A549 (cell line): Measurements from ENCODE around the gene TMEM144. TPM values are rescaled to one million over a fixed set of nuclear protein-coding genes. Genes with fewer than 3 reads are reported as not detected.
"Not testable (repeated sequence)": the region's sequence is repeated elsewhere in the genome, so short reads cannot be mapped to it uniquely, and the experiment has no call there.

Experiments
- ATAC-seq, 2 experiments: fragments of 200-7000 bp in 1 of 2; fragments of >200 bp in 1 of 2; cut with Nextera tagmentation in 1 of 2; cut with Tn5 transposase in 1 of 2; 3 replicates each; pipeline versions ENCODE4 v1.8.0 to v1.9.1; 2018 to 2020; ENCODE audit warnings: mild to moderate bottlenecking in 1 of 2, moderate library complexity in 1 of 2
- CTCF ChIA-PET: fragments of 300-600 bp; sonication (Branson Sonifier 250); formaldehyde crosslinking; extraction: SDS; loops from one replicate; lab custom pipeline; 2021; ENCODE audit warnings: antibody characterized with exemption, inconsistent platforms; lab: Yijun Ruan, JAX
- POLR2A ChIA-PET: fragments of 350-600 bp; formaldehyde crosslinking; extraction: SDS; loops from one replicate; lab custom pipeline; 2021; ENCODE audit warnings: antibody characterized with exemption, inconsistent platforms; lab: Yijun Ruan, JAX
- DNase-seq, 2 experiments: peaks; one replicate each; pipeline versions ENCODE4 v3.0.0 to v3.0.0-alpha.2; 2011 to 2016; ENCODE audit warnings: low read depth in 1 of 2, low spot score in 1 of 2
- FAIRE-seq: peaks from 2 replicates; lab custom pipeline; 2011; peaks lifted over from hg19 to GRCh38; lab: Jason Lieb, UNC
- H3K27ac ChIP-seq, 2 experiments: fragments of >200 bp; sonication (Bioruptor Twin); formaldehyde crosslinking; 3 replicates each; pipeline ENCODE4 v1.5.1; 2016 to 2017
- H3K4me1 ChIP-seq: fragments of >200 bp; sonication (Bioruptor Twin); formaldehyde crosslinking; 3 replicates; pipeline ENCODE4 v1.6.1; 2016
- H3K4me2 ChIP-seq: fragments of >200 bp; sonication (Bioruptor Twin); formaldehyde crosslinking; 3 replicates; pipeline ENCODE4 v1.6.1; 2016
- H3K4me3 ChIP-seq: fragments of >200 bp; sonication (Bioruptor Twin); formaldehyde crosslinking; 3 replicates; pipeline ENCODE4 v1.5.1; 2016
- H3K9me3 ChIP-seq: fragments of >200 bp; sonication (Bioruptor Twin); formaldehyde crosslinking; 3 replicates; pipeline ENCODE4 v1.6.1; 2016
- ATOH8 ChIP-seq: fragments of 250-450 bp; sonication (Bioruptor Pico); IDR thresholded peaks from 2 replicates; pipeline ENCODE4 v1.5.0; 2020; ENCODE audit warnings: low read depth, mild to moderate bottlenecking, moderate library complexity
- CEBPB ChIP-seq, 2 experiments: fragments of >200 bp in 1 of 2; sonication (Bioruptor Twin) in 1 of 2; formaldehyde crosslinking in 1 of 2; IDR thresholded peaks; 2 replicates each; pipeline ENCODE4 v1.6.1; 2012 to 2016
- CHD2 ChIP-seq: fragments of 150-350 bp; IDR thresholded peaks from 2 replicates; pipeline ENCODE4 v1.6.1; 2014; ENCODE audit warnings: low read length; ENCODE audit not compliant: partially characterized antibody
- FOSB ChIP-seq: fragments of 250-450 bp; sonication (Bioruptor Pico); IDR thresholded peaks from 2 replicates; pipeline ENCODE4 v1.5.0; 2020; ENCODE audit warnings: mild to moderate bottlenecking, moderate library complexity
- HES2 ChIP-seq: fragments of >200 bp; sonication (Bioruptor Twin); formaldehyde crosslinking; IDR thresholded peaks from 2 replicates; pipeline ENCODE4 v1.6.1; 2016
- HMGXB4 ChIP-seq: fragments of 250-450 bp; sonication (Bioruptor Pico); IDR thresholded peaks from 2 replicates; pipeline ENCODE4 v1.5.0; 2021; ENCODE audit warnings: mild to moderate bottlenecking, moderate library complexity, borderline replicate concordance
- HOXA7 ChIP-seq: fragments of 250-450 bp; sonication (Bioruptor Pico); IDR thresholded peaks from 2 replicates; pipeline ENCODE4 v1.5.0; 2020; ENCODE audit warnings: mild to moderate bottlenecking, moderate library complexity
- HOXB5 ChIP-seq: fragments of 250-450 bp; sonication (Bioruptor Pico); IDR thresholded peaks from 2 replicates; pipeline ENCODE4 v1.5.0; 2020; ENCODE audit warnings: mild to moderate bottlenecking, moderate library complexity
- JUN ChIP-seq, 2 experiments: fragments of >200 bp; sonication (Bioruptor Twin); formaldehyde crosslinking; IDR thresholded peaks; 2 replicates in 1 of 2; 3 replicates in 1 of 2; pipeline ENCODE4 v1.6.1; 2016 to 2017
- POLR2A ChIP-seq: IDR thresholded peaks from 2 replicates; pipeline ENCODE4 v1.6.1; 2012; ENCODE audit warnings: mild to moderate bottlenecking, low read length
- RAD21 ChIP-seq, 2 experiments: fragments of >200 bp in 1 of 2; sonication (Bioruptor Twin) in 1 of 2; formaldehyde crosslinking in 1 of 2; IDR thresholded peaks in 1 of 2; conservative IDR thresholded peaks in 1 of 2; 2 replicates in 1 of 2; 3 replicates in 1 of 2; pipeline ENCODE4 v1.6.1; 2012 to 2018; ENCODE audit warnings: inconsistent platforms in 1 of 2
- RFX5 ChIP-seq: fragments of 450-650 bp; IDR thresholded peaks from 2 replicates; pipeline ENCODE4 v1.7.1; 2014; ENCODE audit warnings: antibody characterized with exemption, mild to moderate bottlenecking, moderate library complexity
- ZC3H11A ChIP-seq: fragments of 450-650 bp; IDR thresholded peaks from 2 replicates; pipeline ENCODE4 v1.6.1; 2014; ENCODE audit warnings: antibody characterized with exemption, mild to moderate bottlenecking
- ZFP36 ChIP-seq: fragments of 450-650 bp; IDR thresholded peaks from 2 replicates; pipeline ENCODE4 v1.6.1; 2014; ENCODE audit warnings: borderline replicate concordance; ENCODE audit not compliant: partially characterized antibody
- WGBS: methylation state at CpG from one replicate; pipeline ENCODE4 v1.1.6; 2017; ENCODE audit errors: missing lambda C conversion rate; 5-methylcytosine and 5-hydroxymethylcytosine counted together
- polyA plus RNA-seq, 4 experiments: library from polyadenylated mRNA; depleted of rRNA in 3 of 4; stranded (reverse); fragments of >200 nt; fragmentation: RNase III in 1 of 4; extraction: RNeasy Plus Mini Kit Qiagen cat#74134 plus additional on column Dnase treatment in 1 of 4; gene quantifications; 2 replicates in 3 of 4; 3 replicates in 1 of 4; pipeline ENCODE4 v1.2.3, GENCODE V29; 2011 to 2017
- TF ChIP-seq, protein P1 (sequence below): IDR thresholded peaks from 2 replicates; pipeline ENCODE4 v1.6.1; 2012
- TF ChIP-seq, protein P2 (sequence below): fragments of >200 bp; sonication (Bioruptor Twin); formaldehyde crosslinking; IDR thresholded peaks from 3 replicates; pipeline ENCODE4 v1.5.1; 2016

TMEM144 gene
- polyA plus RNA-seq, 2 of the 4 experiments (the other 2 are of a cell fraction): 5.3 to 10.2 TPM

GRCh38 chr4:158274636-158275035 lies 64.3 kb downstream of the TMEM144 start:
- no peak for FAIRE-seq

DNA sequence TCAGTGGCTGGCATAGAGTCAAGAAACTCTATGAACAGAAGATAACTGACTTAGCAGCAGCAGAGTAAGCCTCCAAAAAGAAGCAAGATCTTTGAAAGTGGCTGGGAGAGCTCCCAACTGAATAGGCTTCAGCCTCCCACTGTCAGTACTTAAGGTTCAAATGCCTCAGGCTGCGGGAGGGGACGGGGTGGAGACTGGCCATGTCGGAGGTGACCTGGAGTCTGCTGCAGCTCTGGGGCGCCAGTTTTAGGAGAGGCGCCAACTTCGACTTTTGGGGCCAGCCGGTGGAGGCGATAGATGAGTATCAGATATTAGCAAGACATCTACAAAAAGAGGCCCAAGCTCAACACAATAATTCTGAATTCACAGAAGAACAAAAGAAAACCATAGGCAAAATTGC lies 67.3 kb downstream of the TMEM144 start:
- no peak for TF ChIP-seq HES2
- TF ChIP-seq, all 56 proteins: peak for 0
- H3K4me3 ChIP-seq: no peak overlapping the region
- WGBS: 100% methylated on average over 5 of the region's 8 CpGs
- ChIA-PET POLR2A (no interaction called here), CTCF (no interaction called here)
- no peak for DNase-seq
- H3K4me1 ChIP-seq: peaks cover 3% of the 10 kb centered on the region; the same call in 1 of the 3 replicates
- no peaks in the 10 kb centered on the region for H3K9me3 ChIP-seq
- no peak for FAIRE-seq
- ATAC-seq: no peak
- no peak overlapping the region for H3K4me2 ChIP-seq
- H3K27ac ChIP-seq: no peak overlapping the region

More at GRCh38 chr4:158274636-158275035, 64.3 kb downstream of the TMEM144 start:
- DNase-seq (no peak), ATAC-seq (no peak)
- Histone ChIP-seq H3K4me1 (no peaks in the 10 kb centered on the region), H3K4me2 (no peak overlapping the region), H3K27ac (no peak overlapping the region), H3K4me3 (no peak overlapping the region), H3K9me3 (no peaks in the 10 kb centered on the region)
- ChIA-PET CTCF (interaction anchor here (1.2 kb wide), 1 partner anchor 351 kb away, joined by 3 read pairs; no protein-coding TSS in a partner anchor), POLR2A (no interaction called here)
- TF ChIP-seq ATOH8 (CRISPR knock-in tag) (no peak), HES2 (no peak), POLR2A (no peak), ZFP36 (no peak), RFX5 (no peak), HOXB5 (CRISPR knock-in tag) (no peak), FOSB (CRISPR knock-in tag) (no peak), ZC3H11A (no peak), RAD21 (conservative IDR thresholded peaks at IDR 0.05 in 1 of 2, IDR thresholded peaks at IDR 0.05 in 1 of 2) (no peak), HMGXB4 (CRISPR knock-in tag) (no peak), CEBPB (IDR thresholded peaks at IDR 0.05) (no peak), JUN (IDR thresholded peaks at IDR 0.05) (no peak), HOXA7 (CRISPR knock-in tag) (no peak), CHD2 (no peak)
- TF ChIP-seq, protein P1, sequence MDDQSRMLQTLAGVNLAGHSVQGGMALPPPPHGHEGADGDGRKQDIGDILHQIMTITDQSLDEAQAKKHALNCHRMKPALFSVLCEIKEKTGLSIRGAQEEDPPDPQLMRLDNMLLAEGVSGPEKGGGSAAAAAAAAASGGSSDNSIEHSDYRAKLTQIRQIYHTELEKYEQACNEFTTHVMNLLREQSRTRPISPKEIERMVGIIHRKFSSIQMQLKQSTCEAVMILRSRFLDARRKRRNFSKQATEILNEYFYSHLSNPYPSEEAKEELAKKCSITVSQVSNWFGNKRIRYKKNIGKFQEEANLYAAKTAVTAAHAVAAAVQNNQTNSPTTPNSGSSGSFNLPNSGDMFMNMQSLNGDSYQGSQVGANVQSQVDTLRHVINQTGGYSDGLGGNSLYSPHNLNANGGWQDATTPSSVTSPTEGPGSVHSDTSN: no peak
- TF ChIP-seq, protein P2, sequence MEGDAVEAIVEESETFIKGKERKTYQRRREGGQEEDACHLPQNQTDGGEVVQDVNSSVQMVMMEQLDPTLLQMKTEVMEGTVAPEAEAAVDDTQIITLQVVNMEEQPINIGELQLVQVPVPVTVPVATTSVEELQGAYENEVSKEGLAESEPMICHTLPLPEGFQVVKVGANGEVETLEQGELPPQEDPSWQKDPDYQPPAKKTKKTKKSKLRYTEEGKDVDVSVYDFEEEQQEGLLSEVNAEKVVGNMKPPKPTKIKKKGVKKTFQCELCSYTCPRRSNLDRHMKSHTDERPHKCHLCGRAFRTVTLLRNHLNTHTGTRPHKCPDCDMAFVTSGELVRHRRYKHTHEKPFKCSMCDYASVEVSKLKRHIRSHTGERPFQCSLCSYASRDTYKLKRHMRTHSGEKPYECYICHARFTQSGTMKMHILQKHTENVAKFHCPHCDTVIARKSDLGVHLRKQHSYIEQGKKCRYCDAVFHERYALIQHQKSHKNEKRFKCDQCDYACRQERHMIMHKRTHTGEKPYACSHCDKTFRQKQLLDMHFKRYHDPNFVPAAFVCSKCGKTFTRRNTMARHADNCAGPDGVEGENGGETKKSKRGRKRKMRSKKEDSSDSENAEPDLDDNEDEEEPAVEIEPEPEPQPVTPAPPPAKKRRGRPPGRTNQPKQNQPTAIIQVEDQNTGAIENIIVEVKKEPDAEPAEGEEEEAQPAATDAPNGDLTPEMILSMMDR: no peak
- WGBS: 68% methylated on average over 5 of the region's 5 CpGs

- POLR2A ChIA-PET, H3K9me3 ChIP-seq, H3K4me3 ChIP-seq, H3K4me1 ChIP-seq, FAIRE-seq, H3K27ac ChIP-seq, H3K4me2 ChIP-seq, DNase-seq, ATAC-seq: not testable (repeated sequence)
- 94% methylated on average over 1 of the region's 1 CpG for WGBS
- CTCF ChIA-PET: interaction anchor here (1.4 kb wide), 1 partner anchor 10 kb away, joined by 3 read pairs; no protein-coding TSS in a partner anchor
Measured at GRCh38 chr4:158279052-158279451, 68.8 kb downstream of the TMEM144 start.
